HEK293 (cell line): Measurements from ENCODE around the gene CUEDC1.

Source experiments
- ATF2 ChIP-seq: fragments of 450-650 bp; formaldehyde crosslinking; IDR thresholded peaks from 2 replicates; pipeline ENCODE4 v1.5.1; 2016; ENCODE audit warnings: missing biosample characterization, missing genetic modification characterization, low read depth
- MZF1 ChIP-seq: fragments of 450-650 bp; formaldehyde crosslinking; IDR thresholded peaks from 2 replicates; pipeline ENCODE4 v1.5.1; 2017; ENCODE audit warnings: missing biosample characterization, missing genetic modification characterization, borderline replicate concordance
- ZNF121 ChIP-seq: fragments of 450-650 bp; formaldehyde crosslinking; IDR thresholded peaks from 2 replicates; pipeline ENCODE4 v1.5.1; 2016; ENCODE audit warnings: missing biosample characterization, missing genetic modification characterization
- ZNF223 ChIP-seq: fragments of 450-650 bp; formaldehyde crosslinking; IDR thresholded peaks from 2 replicates; pipeline ENCODE4 v1.5.1; 2016; ENCODE audit warnings: missing biosample characterization, missing genetic modification characterization
- ZNF24 ChIP-seq: fragments of 450-650 bp; formaldehyde crosslinking; IDR thresholded peaks from 2 replicates; pipeline ENCODE4 v1.5.1; 2016; ENCODE audit warnings: missing biosample characterization, missing genetic modification characterization
- ZNF777 ChIP-seq: fragments of 450-650 bp; formaldehyde crosslinking; IDR thresholded peaks from 2 replicates; pipeline ENCODE4 v1.5.1; 2017; ENCODE audit warnings: missing biosample characterization, missing genetic modification characterization, borderline replicate concordance
- TF ChIP-seq, protein P1 (sequence below): fragments of 450-650 bp; formaldehyde crosslinking; IDR thresholded peaks from 2 replicates; pipeline ENCODE4 v1.5.1; 2016; ENCODE audit warnings: missing biosample characterization, missing genetic modification characterization
- TF ChIP-seq, protein P2 (sequence below): fragments of 450-650 bp; formaldehyde crosslinking; IDR thresholded peaks from 2 replicates; pipeline ENCODE4 v1.5.1; 2016; ENCODE audit warnings: missing biosample characterization, missing genetic modification characterization

DNA sequence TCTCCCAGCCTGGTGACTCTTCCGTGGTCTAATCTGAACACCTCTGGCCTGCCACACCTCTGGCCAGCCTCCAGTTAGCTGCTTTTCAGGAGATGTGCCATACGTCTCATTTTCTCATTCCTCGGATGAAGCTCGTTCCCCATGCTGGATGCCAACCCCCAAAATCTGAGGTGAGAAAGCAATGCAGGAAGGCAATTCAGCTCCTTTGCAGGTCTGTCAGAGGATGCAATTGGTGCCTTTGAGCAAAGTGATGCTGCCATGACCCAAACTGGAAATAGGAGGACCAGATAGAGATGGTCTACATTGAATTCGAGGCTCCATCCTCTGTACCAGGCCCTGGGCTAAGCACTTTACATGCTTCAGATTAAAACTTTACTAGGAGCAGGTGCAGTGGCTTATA is 11.0 kb upstream of the CUEDC1 start:
- TF ChIP-seq, protein P1, sequence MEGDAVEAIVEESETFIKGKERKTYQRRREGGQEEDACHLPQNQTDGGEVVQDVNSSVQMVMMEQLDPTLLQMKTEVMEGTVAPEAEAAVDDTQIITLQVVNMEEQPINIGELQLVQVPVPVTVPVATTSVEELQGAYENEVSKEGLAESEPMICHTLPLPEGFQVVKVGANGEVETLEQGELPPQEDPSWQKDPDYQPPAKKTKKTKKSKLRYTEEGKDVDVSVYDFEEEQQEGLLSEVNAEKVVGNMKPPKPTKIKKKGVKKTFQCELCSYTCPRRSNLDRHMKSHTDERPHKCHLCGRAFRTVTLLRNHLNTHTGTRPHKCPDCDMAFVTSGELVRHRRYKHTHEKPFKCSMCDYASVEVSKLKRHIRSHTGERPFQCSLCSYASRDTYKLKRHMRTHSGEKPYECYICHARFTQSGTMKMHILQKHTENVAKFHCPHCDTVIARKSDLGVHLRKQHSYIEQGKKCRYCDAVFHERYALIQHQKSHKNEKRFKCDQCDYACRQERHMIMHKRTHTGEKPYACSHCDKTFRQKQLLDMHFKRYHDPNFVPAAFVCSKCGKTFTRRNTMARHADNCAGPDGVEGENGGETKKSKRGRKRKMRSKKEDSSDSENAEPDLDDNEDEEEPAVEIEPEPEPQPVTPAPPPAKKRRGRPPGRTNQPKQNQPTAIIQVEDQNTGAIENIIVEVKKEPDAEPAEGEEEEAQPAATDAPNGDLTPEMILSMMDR (tag by site-specific recombination) = no peak
- TF ChIP-seq ZNF121 (no peak), MZF1 (tag by site-specific recombination) (no peak), ATF2 (tag by site-specific recombination) (no peak), ZNF24 (tag by site-specific recombination) (no peak), ZNF777 (no peak), ZNF223 (no peak)
- TF ChIP-seq, protein P2, sequence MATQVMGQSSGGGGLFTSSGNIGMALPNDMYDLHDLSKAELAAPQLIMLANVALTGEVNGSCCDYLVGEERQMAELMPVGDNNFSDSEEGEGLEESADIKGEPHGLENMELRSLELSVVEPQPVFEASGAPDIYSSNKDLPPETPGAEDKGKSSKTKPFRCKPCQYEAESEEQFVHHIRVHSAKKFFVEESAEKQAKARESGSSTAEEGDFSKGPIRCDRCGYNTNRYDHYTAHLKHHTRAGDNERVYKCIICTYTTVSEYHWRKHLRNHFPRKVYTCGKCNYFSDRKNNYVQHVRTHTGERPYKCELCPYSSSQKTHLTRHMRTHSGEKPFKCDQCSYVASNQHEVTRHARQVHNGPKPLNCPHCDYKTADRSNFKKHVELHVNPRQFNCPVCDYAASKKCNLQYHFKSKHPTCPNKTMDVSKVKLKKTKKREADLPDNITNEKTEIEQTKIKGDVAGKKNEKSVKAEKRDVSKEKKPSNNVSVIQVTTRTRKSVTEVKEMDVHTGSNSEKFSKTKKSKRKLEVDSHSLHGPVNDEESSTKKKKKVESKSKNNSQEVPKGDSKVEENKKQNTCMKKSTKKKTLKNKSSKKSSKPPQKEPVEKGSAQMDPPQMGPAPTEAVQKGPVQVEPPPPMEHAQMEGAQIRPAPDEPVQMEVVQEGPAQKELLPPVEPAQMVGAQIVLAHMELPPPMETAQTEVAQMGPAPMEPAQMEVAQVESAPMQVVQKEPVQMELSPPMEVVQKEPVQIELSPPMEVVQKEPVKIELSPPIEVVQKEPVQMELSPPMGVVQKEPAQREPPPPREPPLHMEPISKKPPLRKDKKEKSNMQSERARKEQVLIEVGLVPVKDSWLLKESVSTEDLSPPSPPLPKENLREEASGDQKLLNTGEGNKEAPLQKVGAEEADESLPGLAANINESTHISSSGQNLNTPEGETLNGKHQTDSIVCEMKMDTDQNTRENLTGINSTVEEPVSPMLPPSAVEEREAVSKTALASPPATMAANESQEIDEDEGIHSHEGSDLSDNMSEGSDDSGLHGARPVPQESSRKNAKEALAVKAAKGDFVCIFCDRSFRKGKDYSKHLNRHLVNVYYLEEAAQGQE (tag by site-specific recombination) = no peak
